ENCODE data around the gene GDNF.

The GDNF gene

DNA sequence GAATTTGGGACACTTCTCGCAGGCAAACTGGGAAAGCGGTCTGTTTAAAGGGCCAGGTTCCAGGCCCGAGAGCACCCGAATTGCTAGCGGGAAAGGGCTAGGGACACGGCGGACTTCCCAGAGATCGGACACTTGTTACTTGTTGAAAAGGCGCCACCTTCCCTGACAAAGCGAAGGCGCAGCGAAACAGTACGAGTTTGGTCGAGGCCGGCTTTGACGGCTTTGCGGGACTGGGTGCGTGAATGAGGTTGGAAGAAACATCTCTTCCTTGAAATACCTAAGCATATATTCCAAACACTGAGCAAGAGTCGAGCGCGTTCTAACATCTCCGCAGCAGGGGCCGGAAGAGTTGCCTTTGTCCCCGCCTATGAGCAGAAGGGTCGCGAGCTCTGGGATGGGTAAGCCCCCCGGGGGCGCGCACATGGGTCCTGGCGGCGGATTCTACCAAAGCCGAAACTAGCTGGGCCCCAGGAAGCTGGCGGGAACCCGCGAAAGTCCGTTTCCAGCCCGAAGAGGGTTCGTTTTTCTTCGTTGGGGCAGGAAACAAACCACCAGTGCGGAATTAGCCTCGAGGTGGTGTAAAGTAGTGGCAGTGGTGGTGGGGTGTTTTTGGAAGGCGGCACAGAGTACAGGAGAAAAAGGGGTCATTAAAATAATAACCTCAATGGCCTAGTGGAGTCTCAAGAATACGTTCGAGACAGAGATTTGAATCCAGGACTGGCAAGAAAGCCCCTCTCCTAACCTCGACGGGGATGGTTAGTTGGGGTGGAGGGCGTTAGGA lies 1.5 kb downstream of the GDNF start:
- no peaks in the 10 kb centered on the region for H3K9me3 ChIP-seq (ENCODE audit: control insufficient read depth, low read length)
- no peak overlapping the region for H3K27ac ChIP-seq (ENCODE audit: insufficient read depth, low read depth, low read length, poor library complexity, severe bottlenecking)
- peaks cover 96% of the 10 kb centered on the region for H3K27me3 ChIP-seq (ENCODE audit: control insufficient read depth, insufficient read depth, low read length, poor library complexity, severe bottlenecking)
- H3K36me3 ChIP-seq (ENCODE audit: control insufficient read depth, insufficient read depth, low read length) = no peaks in the 10 kb centered on the region
- H3K4me3 ChIP-seq (ENCODE audit: insufficient read depth, low read depth, low read length) = peak overlapping the region; percentile 11
- 3 to 4% methylated on average over 47 of the region's 47 CpGs for WGBS, 2 experiments
- H3K4me1 ChIP-seq (ENCODE audit: control insufficient read depth, insufficient read depth, low read length) = peaks cover 22% of the 10 kb centered on the region

DNA sequence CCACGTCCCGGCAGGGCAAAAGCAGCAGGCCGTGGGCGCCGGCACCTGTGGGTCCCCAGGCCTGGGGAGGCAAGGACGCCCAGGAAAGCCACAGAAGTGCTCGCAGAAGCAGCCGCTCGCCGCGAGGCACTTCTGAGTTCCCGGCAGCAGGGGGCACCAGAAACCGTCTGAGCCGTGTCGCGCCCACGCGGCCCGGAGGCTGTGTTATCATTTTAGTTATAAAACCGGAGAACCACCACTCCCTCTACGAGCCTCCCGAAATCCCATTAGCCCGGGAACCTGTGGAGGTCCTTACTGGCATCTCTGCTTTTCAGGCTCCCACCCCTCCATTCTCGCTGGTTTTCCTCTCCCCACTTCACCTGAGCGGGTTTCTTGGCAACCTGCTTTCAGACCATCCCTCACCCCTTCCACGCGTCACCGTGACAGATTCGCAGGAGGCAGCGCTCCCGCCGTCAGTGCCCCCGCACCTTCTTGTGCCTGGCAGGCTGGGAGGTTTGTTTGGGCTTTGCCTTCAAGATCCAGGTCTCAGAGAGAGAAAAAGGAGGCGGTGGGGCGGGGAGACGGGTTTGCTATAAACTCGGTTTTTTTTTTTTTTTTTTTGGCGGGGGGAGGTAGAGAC lies 2.3 kb downstream of the GDNF start:
- H3K9me3 ChIP-seq (ENCODE audit: control insufficient read depth, low read length) = no peaks in the 10 kb centered on the region
- 2% methylated on average over 37 of the region's 38 CpGs for WGBS, 2 experiments
- no peak overlapping the region for H3K27ac ChIP-seq (ENCODE audit: insufficient read depth, low read depth, low read length, poor library complexity, severe bottlenecking)
- peak overlapping the region; percentile 31 for H3K4me3 ChIP-seq (ENCODE audit: insufficient read depth, low read depth, low read length)
- H3K27me3 ChIP-seq (ENCODE audit: control insufficient read depth, insufficient read depth, low read length, poor library complexity, severe bottlenecking) = peaks cover 93% of the 10 kb centered on the region
- no peaks in the 10 kb centered on the region for H3K36me3 ChIP-seq (ENCODE audit: control insufficient read depth, insufficient read depth, low read length)
- H3K4me1 ChIP-seq (ENCODE audit: control insufficient read depth, insufficient read depth, low read length) = peaks cover 22% of the 10 kb centered on the region

DNA sequence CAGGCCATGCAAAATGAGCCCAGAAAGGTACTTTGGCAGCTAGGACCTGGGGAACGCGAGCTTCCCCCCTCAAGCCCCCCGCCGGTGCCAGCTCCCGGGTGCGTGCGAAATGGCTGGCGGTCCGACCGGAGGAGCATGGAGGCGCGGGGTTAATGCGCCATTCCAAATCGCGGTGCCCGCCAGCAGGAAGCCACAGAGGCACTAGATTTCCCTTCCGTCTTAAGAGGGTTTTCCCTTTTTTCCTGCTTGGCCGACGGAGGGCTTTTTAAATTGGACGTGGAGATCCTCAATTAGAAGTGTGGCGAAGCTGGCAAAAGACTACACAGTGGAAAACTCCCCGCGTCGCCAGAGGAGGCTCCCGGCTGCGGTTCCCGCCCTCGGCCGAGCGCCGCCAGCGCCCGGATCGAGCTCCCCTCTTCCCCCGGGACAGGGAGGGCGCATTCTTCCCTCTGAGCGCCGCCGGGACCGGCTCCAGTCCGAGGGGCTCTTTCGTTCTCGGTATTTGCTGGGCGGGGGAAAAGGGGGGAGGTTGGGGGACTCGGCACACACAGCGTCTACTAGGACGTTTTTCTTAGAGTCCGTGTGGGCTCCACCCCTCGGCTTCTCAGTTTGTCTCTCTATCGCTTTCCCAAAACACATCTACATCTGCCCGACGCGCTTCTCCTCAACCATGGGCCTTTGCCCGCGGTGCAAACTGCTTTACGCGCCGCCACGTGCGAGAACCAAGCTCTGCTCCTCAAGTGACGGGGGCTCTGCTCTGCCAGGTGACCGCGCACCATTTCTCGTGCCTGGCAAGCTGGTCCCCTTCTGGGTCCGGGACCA lies 3.0 kb downstream of the GDNF start:
- peaks cover 86% of the 10 kb centered on the region for H3K27me3 ChIP-seq (ENCODE audit: control insufficient read depth, insufficient read depth, low read length, poor library complexity, severe bottlenecking)
- 1% methylated on average over 65 of the region's 65 CpGs for WGBS, 2 experiments
- peak overlapping the region; percentile 31 for H3K4me3 ChIP-seq (ENCODE audit: insufficient read depth, low read depth, low read length)
- no peaks in the 10 kb centered on the region for H3K9me3 ChIP-seq (ENCODE audit: control insufficient read depth, low read length)
- no peak overlapping the region for H3K27ac ChIP-seq (ENCODE audit: insufficient read depth, low read depth, low read length, poor library complexity, severe bottlenecking)
- H3K36me3 ChIP-seq (ENCODE audit: control insufficient read depth, insufficient read depth, low read length) = no peaks in the 10 kb centered on the region
- H3K4me1 ChIP-seq (ENCODE audit: control insufficient read depth, insufficient read depth, low read length) = peaks cover 22% of the 10 kb centered on the region

DNA sequence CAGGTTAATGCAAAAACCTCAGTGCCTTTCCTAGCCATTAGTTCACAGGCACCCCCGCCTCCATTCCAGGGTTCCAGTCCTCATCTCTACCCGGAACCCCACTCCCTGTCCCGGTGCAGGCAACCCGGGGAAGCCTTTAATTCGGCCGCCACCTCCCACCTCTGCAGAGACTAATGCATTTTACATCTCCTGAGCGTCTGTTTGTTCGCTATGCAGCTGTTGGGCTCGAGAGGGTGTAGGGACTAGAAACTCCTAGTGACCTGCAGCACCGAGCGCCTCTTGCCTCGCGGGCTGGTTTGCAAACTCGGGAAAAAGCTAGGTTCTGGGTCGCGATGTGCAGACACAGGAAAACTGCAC lies 3.6 kb downstream of the GDNF start:
- Histone ChIP-seq H3K27me3 (ENCODE audit: control insufficient read depth, insufficient read depth, low read length, poor library complexity, severe bottlenecking) (peaks cover 80% of the 10 kb centered on the region), H3K27ac (ENCODE audit: insufficient read depth, low read depth, low read length, poor library complexity, severe bottlenecking) (no peak overlapping the region), H3K4me1 (ENCODE audit: control insufficient read depth, insufficient read depth, low read length) (peaks cover 22% of the 10 kb centered on the region), H3K36me3 (ENCODE audit: control insufficient read depth, insufficient read depth, low read length) (no peaks in the 10 kb centered on the region), H3K9me3 (ENCODE audit: control insufficient read depth, low read length) (no peaks in the 10 kb centered on the region), H3K4me3 (ENCODE audit: insufficient read depth, low read depth, low read length) (peak overlapping the region; percentile 31)
- WGBS, 2 experiments = 8 to 9% methylated on average over 16 of the region's 16 CpGs

DNA sequence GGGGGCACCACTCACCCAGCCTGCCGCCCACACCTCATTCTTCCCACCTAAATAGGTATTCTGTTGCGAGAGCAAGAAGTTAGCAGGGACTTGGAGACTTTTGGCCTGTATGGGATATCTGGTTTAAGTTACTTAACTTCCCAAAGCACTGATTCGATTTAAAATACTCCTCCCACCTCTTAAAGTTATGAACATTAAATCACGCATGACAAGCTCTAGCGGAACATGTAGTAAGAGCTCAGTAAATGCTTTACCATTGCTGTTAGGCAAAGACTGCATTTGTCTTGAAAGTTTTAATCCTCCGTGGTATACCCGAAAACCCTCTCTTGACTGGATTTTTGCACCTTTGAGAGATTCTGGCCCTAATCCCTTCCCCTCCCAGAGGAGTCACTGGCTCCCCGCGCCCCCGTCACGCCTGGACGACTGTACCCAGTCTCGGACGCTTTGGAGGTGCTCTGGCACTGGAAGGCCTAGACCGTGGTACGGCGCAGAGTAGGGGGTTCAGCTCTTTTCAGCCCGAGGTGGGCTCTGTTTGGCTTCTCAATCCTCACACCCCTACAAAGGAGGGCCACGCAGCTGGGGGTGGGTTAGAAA lies 4.4 kb downstream of the GDNF start:
- Histone ChIP-seq H3K4me3 (ENCODE audit: insufficient read depth, low read depth, low read length) (no peak overlapping the region), H3K27me3 (ENCODE audit: control insufficient read depth, insufficient read depth, low read length, poor library complexity, severe bottlenecking) (peaks cover 73% of the 10 kb centered on the region)

DNA sequence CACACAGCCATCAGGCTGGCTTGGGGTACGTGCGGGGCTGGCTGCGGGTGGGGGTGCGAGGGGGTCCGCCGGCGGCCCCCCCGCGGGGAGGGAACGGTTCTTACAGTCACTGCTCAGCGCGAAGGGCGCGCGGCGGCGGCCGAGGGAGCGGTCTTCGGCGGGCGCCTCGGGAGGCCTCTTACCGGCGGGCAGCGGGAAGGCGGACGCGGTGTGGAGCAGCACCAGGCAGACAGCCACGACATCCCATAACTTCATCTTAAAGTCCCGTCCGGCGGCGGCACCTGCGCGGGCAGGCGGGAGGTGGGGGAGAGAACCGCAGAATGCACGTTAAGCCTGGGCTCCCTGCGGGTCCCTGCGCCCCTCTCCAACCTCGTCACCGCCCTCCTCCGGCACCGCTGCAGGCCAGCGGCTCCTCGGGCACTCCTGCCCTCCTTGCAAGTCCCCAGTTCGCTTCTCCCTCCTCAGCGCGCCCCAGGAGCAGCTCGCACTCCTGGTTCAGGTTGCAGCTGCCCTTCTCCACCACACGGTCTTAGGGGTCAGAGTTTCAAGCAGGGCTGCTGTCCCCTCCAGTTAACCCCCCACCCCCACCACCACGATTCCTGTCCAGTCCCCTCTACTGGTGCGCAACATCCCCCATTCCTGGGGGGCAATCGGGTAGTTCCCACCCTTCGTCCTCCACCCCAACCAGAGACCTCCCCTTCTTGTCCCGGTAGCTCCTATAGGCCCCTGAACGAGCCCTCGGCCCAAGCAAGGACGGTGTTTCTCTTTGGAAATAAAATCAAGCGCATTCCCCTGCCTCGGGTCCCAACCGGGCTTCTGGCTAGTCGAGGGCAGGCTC lies 5.1 kb downstream of the GDNF start:
- Histone ChIP-seq H3K27me3 (ENCODE audit: control insufficient read depth, insufficient read depth, low read length, poor library complexity, severe bottlenecking) (peaks cover 65% of the 10 kb centered on the region), H3K9me3 (ENCODE audit: control insufficient read depth, low read length) (no peaks in the 10 kb centered on the region), H3K4me3 (ENCODE audit: insufficient read depth, low read depth, low read length) (peak overlapping the region; percentile 36), H3K4me1 (ENCODE audit: control insufficient read depth, insufficient read depth, low read length) (peaks cover 16% of the 10 kb centered on the region), H3K36me3 (ENCODE audit: control insufficient read depth, insufficient read depth, low read length) (no peaks in the 10 kb centered on the region), H3K27ac (ENCODE audit: insufficient read depth, low read depth, low read length, poor library complexity, severe bottlenecking) (no peak overlapping the region)
- WGBS, 2 experiments = 5% methylated on average over 64 of the region's 64 CpGs

More for the DNA sequence above, 4.4 kb downstream of the GDNF start:
- Histone ChIP-seq H3K27ac (ENCODE audit: insufficient read depth, low read depth, low read length, poor library complexity, severe bottlenecking) (no peak overlapping the region), H3K36me3 (ENCODE audit: control insufficient read depth, insufficient read depth, low read length) (no peaks in the 10 kb centered on the region), H3K4me1 (ENCODE audit: control insufficient read depth, insufficient read depth, low read length) (peaks cover 22% of the 10 kb centered on the region), H3K9me3 (ENCODE audit: control insufficient read depth, low read length) (no peaks in the 10 kb centered on the region)
- WGBS, 2 experiments = 71 to 74% methylated on average over 19 of the region's 19 CpGs

DNA sequence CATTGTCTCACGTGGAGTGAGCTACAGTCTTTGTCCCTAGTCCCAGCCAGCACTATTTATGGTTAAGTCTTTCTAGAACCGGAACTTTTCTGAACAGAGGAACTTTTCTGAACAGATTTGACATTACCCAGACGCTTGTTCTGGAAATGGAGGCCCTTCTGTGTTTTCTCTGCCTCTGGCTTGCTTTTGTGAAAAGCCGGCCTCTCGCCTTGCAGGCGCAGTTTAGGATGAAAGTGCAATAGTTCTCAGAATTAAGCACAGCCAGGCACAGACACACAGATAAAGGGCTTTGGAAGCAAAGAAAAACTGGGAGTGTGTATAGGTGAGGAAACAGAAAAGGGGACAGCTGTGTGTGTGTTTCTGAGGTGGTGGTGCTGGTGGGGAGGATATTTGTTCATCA lies 5.9 kb downstream of the GDNF start:
- peaks cover 58% of the 10 kb centered on the region for H3K27me3 ChIP-seq (ENCODE audit: control insufficient read depth, insufficient read depth, low read length, poor library complexity, severe bottlenecking)
- H3K4me1 ChIP-seq (ENCODE audit: control insufficient read depth, insufficient read depth, low read length) = peaks cover 16% of the 10 kb centered on the region
- no peak overlapping the region for H3K27ac ChIP-seq (ENCODE audit: insufficient read depth, low read depth, low read length, poor library complexity, severe bottlenecking)
- no peaks in the 10 kb centered on the region for H3K36me3 ChIP-seq (ENCODE audit: control insufficient read depth, insufficient read depth, low read length)
- H3K4me3 ChIP-seq (ENCODE audit: insufficient read depth, low read depth, low read length) = peak overlapping the region; percentile 36
- H3K9me3 ChIP-seq (ENCODE audit: control insufficient read depth, low read length) = no peaks in the 10 kb centered on the region
- 63 to 65% methylated on average over 6 of the region's 6 CpGs for WGBS, 2 experiments

DNA sequence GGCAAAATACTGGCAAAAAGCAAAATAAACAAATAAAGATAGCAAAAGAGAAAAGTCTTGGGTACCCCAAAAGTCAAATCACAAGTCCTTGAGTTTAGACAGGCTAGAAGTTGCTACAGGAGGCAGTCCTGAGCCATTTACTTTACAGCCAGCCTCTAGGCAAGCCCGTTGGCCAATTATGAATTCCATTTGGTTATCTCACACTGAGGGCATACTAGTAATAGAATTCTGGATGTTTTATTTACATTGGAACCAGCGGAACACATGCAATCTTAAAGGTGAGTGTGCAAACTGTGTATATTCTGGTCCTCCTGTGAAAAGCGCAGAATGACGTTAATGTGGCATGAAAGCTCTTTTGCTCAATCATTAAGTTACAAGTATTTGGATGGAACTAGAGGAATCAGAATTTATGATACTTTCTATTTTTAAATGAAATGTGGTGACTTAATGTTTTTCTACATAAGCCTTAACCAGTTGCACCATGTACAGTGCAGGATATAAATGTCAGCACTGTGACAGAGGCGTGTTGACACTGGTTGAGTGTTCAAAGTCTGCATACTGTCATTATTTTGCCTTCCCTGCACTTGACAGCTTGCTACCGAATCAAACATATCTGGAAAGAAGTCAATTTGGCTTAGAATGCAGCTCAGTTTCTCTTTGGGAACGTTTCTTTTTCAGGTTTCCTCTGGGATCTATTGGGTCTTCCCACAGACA lies 7.9 kb downstream of the GDNF start:
- no peaks in the 10 kb centered on the region for H3K9me3 ChIP-seq (ENCODE audit: control insufficient read depth, low read length)
- H3K27ac ChIP-seq (ENCODE audit: insufficient read depth, low read depth, low read length, poor library complexity, severe bottlenecking) = no peak overlapping the region
- H3K36me3 ChIP-seq (ENCODE audit: control insufficient read depth, insufficient read depth, low read length) = no peaks in the 10 kb centered on the region
- 73 to 77% methylated on average over 7 of the region's 7 CpGs for WGBS, 2 experiments
- peaks cover 38% of the 10 kb centered on the region for H3K27me3 ChIP-seq (ENCODE audit: control insufficient read depth, insufficient read depth, low read length, poor library complexity, severe bottlenecking)
- H3K4me3 ChIP-seq (ENCODE audit: insufficient read depth, low read depth, low read length) = no peak overlapping the region
- peaks cover 16% of the 10 kb centered on the region for H3K4me1 ChIP-seq (ENCODE audit: control insufficient read depth, insufficient read depth, low read length)

DNA sequence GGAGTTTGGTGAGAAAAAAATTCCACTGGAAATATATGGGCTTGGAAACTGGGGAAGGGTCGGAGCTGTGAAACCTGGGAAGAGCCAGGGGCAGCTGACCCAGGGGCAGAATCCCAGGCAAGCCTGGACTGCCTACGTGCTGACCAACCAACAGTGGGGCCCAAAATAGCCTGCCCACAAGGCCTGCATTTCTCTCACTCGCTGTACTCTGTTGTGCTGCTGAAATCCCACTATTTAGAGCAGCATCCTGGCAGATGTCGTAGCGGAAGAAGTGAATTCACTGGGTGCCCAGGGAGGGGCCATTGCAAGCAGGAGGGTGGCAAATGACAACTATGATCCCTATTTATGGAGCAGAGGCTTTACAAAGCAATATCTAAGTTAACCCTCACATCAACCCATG lies 9.5 kb downstream of the GDNF start:
- WGBS, 2 experiments = 87 to 93% methylated on average over 5 of the region's 5 CpGs
- Histone ChIP-seq H3K27ac (ENCODE audit: insufficient read depth, low read depth, low read length, poor library complexity, severe bottlenecking) (no peak overlapping the region), H3K9me3 (ENCODE audit: control insufficient read depth, low read length) (no peaks in the 10 kb centered on the region), H3K27me3 (ENCODE audit: control insufficient read depth, insufficient read depth, low read length, poor library complexity, severe bottlenecking) (peaks cover 21% of the 10 kb centered on the region), H3K4me1 (ENCODE audit: control insufficient read depth, insufficient read depth, low read length) (peaks cover 11% of the 10 kb centered on the region), H3K4me3 (ENCODE audit: insufficient read depth, low read depth, low read length) (no peak overlapping the region), H3K36me3 (ENCODE audit: control insufficient read depth, insufficient read depth, low read length) (no peaks in the 10 kb centered on the region)

Measured in ectodermal cell (in vitro differentiated cells).